IMR-90 (cell line): Measurements from ENCODE around the gene SLC29A2.
"Not testable (repeated sequence)": the region's sequence is repeated elsewhere in the genome, so short reads cannot be mapped to it uniquely, and the experiment has no call there.

Experiments
- BHLHE40 ChIP-seq: fragments of 150-350 bp; IDR thresholded peaks from 2 replicates; pipeline ENCODE4 v1.6.1; 2016; ENCODE audit warnings: mild to moderate bottlenecking, low read depth, low read length
- CEBPB ChIP-seq: IDR thresholded peaks from 2 replicates; pipeline ENCODE4 v1.6.1; 2012; ENCODE audit warnings: low read depth, low read length, improper control_type of control experiment
- FOS ChIP-seq: fragments of 150-350 bp; IDR thresholded peaks from 2 replicates; pipeline ENCODE4 v1.6.1; 2016; ENCODE audit warnings: low read depth, low read length
- MAFK ChIP-seq: IDR thresholded peaks from 2 replicates; pipeline ENCODE4 v1.6.1; 2012; ENCODE audit warnings: low read depth, low read length, improper control_type of control experiment
- MXI1 ChIP-seq: IDR thresholded peaks from 2 replicates; pipeline ENCODE4 v1.6.1; 2012; ENCODE audit warnings: low read depth, mild to moderate bottlenecking, low read length, moderate library complexity, borderline replicate concordance
- POLR2A ChIP-seq: IDR thresholded peaks from 2 replicates; pipeline ENCODE4 v1.6.1; 2012; ENCODE audit warnings: mild to moderate bottlenecking, low read depth, low read length
- RCOR1 ChIP-seq: IDR thresholded peaks from 2 replicates; pipeline ENCODE4 v1.6.1; 2012; ENCODE audit warnings: mild to moderate bottlenecking, low read length, improper control_type of control experiment; ENCODE audit not compliant: insufficient replicate concordance
- SMC3 ChIP-seq: fragments of 150-350 bp; IDR thresholded peaks from 2 replicates; pipeline ENCODE4 v1.6.1; 2016; ENCODE audit warnings: low read depth, mild to moderate bottlenecking, antibody characterized with exemption, low read length, moderate library complexity
- TF ChIP-seq, protein P1 (sequence below): conservative IDR thresholded peaks from 2 replicates; pipeline ENCODE4 v1.5.1; 2012; ENCODE audit warnings: mild to moderate bottlenecking, low read depth, low read length, improper control_type of control experiment

DNA sequence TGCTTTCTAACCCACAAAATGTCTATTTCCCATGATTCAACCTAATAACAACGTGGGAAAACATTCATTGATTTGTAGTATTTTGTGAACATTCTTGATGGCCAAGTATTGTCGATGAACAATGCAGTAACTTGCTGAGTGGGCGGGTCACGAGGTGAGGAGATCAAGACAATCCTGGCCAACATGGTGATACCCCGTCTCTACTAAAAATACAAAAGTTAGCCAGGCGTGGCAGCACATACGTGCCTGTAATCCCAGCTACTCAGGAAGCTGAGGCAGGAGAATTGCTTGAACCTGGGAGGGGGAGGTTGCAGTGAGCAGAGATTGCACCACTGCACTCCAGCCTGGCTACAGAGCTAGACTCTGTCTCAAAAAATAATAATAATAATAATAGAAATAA, 8.7 kb upstream of the SLC29A2 start:
- TF ChIP-seq, protein P1, sequence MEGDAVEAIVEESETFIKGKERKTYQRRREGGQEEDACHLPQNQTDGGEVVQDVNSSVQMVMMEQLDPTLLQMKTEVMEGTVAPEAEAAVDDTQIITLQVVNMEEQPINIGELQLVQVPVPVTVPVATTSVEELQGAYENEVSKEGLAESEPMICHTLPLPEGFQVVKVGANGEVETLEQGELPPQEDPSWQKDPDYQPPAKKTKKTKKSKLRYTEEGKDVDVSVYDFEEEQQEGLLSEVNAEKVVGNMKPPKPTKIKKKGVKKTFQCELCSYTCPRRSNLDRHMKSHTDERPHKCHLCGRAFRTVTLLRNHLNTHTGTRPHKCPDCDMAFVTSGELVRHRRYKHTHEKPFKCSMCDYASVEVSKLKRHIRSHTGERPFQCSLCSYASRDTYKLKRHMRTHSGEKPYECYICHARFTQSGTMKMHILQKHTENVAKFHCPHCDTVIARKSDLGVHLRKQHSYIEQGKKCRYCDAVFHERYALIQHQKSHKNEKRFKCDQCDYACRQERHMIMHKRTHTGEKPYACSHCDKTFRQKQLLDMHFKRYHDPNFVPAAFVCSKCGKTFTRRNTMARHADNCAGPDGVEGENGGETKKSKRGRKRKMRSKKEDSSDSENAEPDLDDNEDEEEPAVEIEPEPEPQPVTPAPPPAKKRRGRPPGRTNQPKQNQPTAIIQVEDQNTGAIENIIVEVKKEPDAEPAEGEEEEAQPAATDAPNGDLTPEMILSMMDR, result not testable (repeated sequence)
- TF ChIP-seq CEBPB, FOS, POLR2A, SMC3, BHLHE40, MAFK, MXI1, RCOR1: not testable (repeated sequence)
